GM12878 (cell line): ENCODE results near the gene MSX2. TPM values are rescaled to one million over a fixed set of nuclear protein-coding genes. Genes with fewer than 3 reads are reported as not detected.

ENCODE experiments used
- ATAC-seq: fragments of 200-7000 bp; cut with Tn5 transposase; 3 replicates; pipeline ENCODE4 v1.9.1; 2020; ENCODE audit warnings: mild to moderate bottlenecking, moderate library complexity
- BruUV-seq: library from RNA; stranded (reverse); fragments of 400-500 nt; replicated peaks from 2 replicates; lab custom pipeline; 2021; lab: Mats Ljungman, UMichigan
- CTCF ChIA-PET: fragments of 300-600 bp; sonication (Branson Sonifier 250); formaldehyde crosslinking; extraction: SDS; loops from one replicate; lab custom pipeline; 2021; ENCODE audit warnings: inconsistent platforms; lab: Yijun Ruan, JAX
- POLR2A ChIA-PET: fragments of 350-600 bp; formaldehyde crosslinking; extraction: SDS; loops from one replicate; lab custom pipeline; 2021; ENCODE audit warnings: inconsistent platforms; lab: Charles Lee
- RAD21 ChIA-PET: fragments of 300-600 bp; sonication (Branson Sonifier 250); formaldehyde crosslinking; loops from one replicate; lab custom pipeline; 2023; ENCODE audit warnings: antibody characterized with exemption; ENCODE audit not compliant: unreplicated experiment; lab: Charles Lee
- SMC1A ChIA-PET: fragments of 300-600 bp; sonication (Branson Sonifier 250); formaldehyde crosslinking; loops from one replicate; lab custom pipeline; 2023; ENCODE audit not compliant: unreplicated experiment, uncharacterized antibody; lab: Charles Lee
- DNase-seq: peaks from one replicate; pipeline ENCODE4 v3.0.0-alpha.2; 2011; ENCODE audit warnings: low read depth, low spot score
- FAIRE-seq: peaks from 3 replicates; lab custom pipeline; 2011; peaks lifted over from hg19 to GRCh38; lab: Jason Lieb, UNC
- H2AFZ ChIP-seq: 2 replicates; pipeline ENCODE4 v1.6.0; 2011; ENCODE audit warnings: low read depth, low read length, control low read depth; ENCODE audit not compliant: control insufficient read depth
- H3K27ac ChIP-seq: 2 replicates; pipeline ENCODE4 v1.5.1; 2011; ENCODE audit warnings: control low read depth; ENCODE audit not compliant: control insufficient read depth, insufficient read depth
- H3K27me3 ChIP-seq, 2 experiments: replicated peaks in 1 of 2; 2 replicates each; pipeline versions ENCODE4 v1.6.0 to v1.6.1; 2011; ENCODE audit warnings: low read length in 1 of 2; ENCODE audit not compliant: control insufficient read depth in 2 of 2, insufficient read depth in 2 of 2
- H3K36me3 ChIP-seq, 2 experiments: 2 replicates each; pipeline ENCODE4 v1.5.1; 2011; ENCODE audit warnings: low read length in 1 of 2; ENCODE audit not compliant: control insufficient read depth in 2 of 2, insufficient read depth in 2 of 2
- H3K4me1 ChIP-seq: 2 replicates; pipeline ENCODE4 v1.6.1; 2011; ENCODE audit warnings: mild to moderate bottlenecking, low read length, moderate library complexity, mixed read lengths; ENCODE audit not compliant: control insufficient read depth, insufficient read depth
- H3K4me2 ChIP-seq: 2 replicates; pipeline ENCODE4 v1.6.0; 2011; ENCODE audit warnings: control low read depth; ENCODE audit not compliant: control insufficient read depth, insufficient read depth
- H3K4me3 ChIP-seq: fragments of 200-600 bp; sonication (generic); 2 replicates; pipeline ENCODE4 v1.5.1; 2016
- H3K79me2 ChIP-seq: 2 replicates; pipeline ENCODE4 v1.6.0; 2011; ENCODE audit warnings: low read length; ENCODE audit not compliant: control insufficient read depth, insufficient read depth
- H3K9ac ChIP-seq: 2 replicates; pipeline ENCODE4 v1.8.0; 2011; ENCODE audit warnings: low read length, control low read depth, mixed read lengths; ENCODE audit not compliant: control insufficient read depth, insufficient read depth
- H3K9me3 ChIP-seq: replicated peaks from 3 replicates; pipeline ENCODE4 v1.5.1; 2011; ENCODE audit warnings: mild to moderate bottlenecking, low read length; ENCODE audit not compliant: control insufficient read depth, insufficient read depth
- H4K20me1 ChIP-seq: 2 replicates; pipeline ENCODE4 v1.6.0; 2011; ENCODE audit not compliant: control insufficient read depth, insufficient read depth
- BMI1 ChIP-seq: fragments of 450-650 bp; IDR thresholded peaks from 2 replicates; pipeline ENCODE4 v1.6.1; 2016; ENCODE audit warnings: mild to moderate bottlenecking, moderate library complexity, borderline replicate concordance
- CBFB ChIP-seq: IDR thresholded peaks from 2 replicates; pipeline ENCODE4 v1.6.1; 2016; ENCODE audit warnings: antibody characterized with exemption, low read depth
- HDGF ChIP-seq: fragments of 450-650 bp; IDR thresholded peaks from 2 replicates; pipeline ENCODE4 v1.6.1; 2016; ENCODE audit warnings: antibody characterized with exemption
- LARP7 ChIP-seq: fragments of 450-650 bp; IDR thresholded peaks from 2 replicates; pipeline ENCODE4 v1.6.1; 2017; ENCODE audit warnings: mild to moderate bottlenecking
- NFIC ChIP-seq: IDR thresholded peaks from 2 replicates; pipeline ENCODE4 v1.6.1; 2012; ENCODE audit warnings: low read depth, mild to moderate bottlenecking, inconsistent platforms, low read length, moderate library complexity
- POLR2A ChIP-seq: IDR thresholded peaks from 2 replicates; pipeline ENCODE4 v1.6.1; 2011; ENCODE audit warnings: low read depth, mild to moderate bottlenecking, low read length
- POLR2AphosphoS5 ChIP-seq: IDR thresholded peaks from 2 replicates; pipeline ENCODE4 v1.6.1; 2011; ENCODE audit warnings: mild to moderate bottlenecking, low read length, inconsistent platforms
- RBBP5 ChIP-seq: fragments of 200-600 bp; sonication (generic); conservative IDR thresholded peaks from 2 replicates; pipeline ENCODE4 v1.6.1; 2016
- RUNX3 ChIP-seq: IDR thresholded peaks from 2 replicates; pipeline ENCODE4 v1.6.1; 2012; ENCODE audit warnings: low read length, inconsistent platforms
- SPI1 ChIP-seq: IDR thresholded peaks from 2 replicates; pipeline ENCODE4 v1.6.1; 2011; ENCODE audit warnings: low read depth, mild to moderate bottlenecking, low read length, moderate library complexity, borderline replicate concordance; ENCODE audit not compliant: insufficient read depth
- SREBF2 ChIP-seq: IDR thresholded peaks from 2 replicates; pipeline ENCODE4 v1.6.1; 2012; ENCODE audit warnings: mild to moderate bottlenecking, low read length
- TBL1XR1 ChIP-seq: IDR thresholded peaks from 2 replicates; pipeline ENCODE4 v1.6.1; 2012; ENCODE audit warnings: low read depth, low read length, improper control_type of control experiment
- TCF12 ChIP-seq: IDR thresholded peaks from 2 replicates; pipeline ENCODE4 v1.6.1; 2011; ENCODE audit warnings: low read depth, mild to moderate bottlenecking, low read length
- ZBED1 ChIP-seq: IDR thresholded peaks from 2 replicates; pipeline ENCODE4 v1.6.1; 2016; ENCODE audit warnings: borderline replicate concordance
- WGBS: methylation state at CpG from one replicate; pipeline ENCODE4 v1.1.6; 2016; ENCODE audit warnings: low lambda C conversion rate; ENCODE audit not compliant: insufficient replicate concordance, insufficient coverage; ENCODE audit errors: missing lambda C conversion rate; 5-methylcytosine and 5-hydroxymethylcytosine counted together
- in situ Hi-C: fragments of 300-500 bp; cut with MboI; formaldehyde crosslinking; loops from 9 replicates; pipeline ENCODE4 v1.14.3; 2018; ENCODE audit warnings: mixed read lengths
- intact Hi-C: fragments of 100-400 bp; cut with micrococcal nuclease; formaldehyde crosslinking; loops from one replicate; pipeline ENCODE4 v1.14.2; 2022; ENCODE audit not compliant: unreplicated experiment
- polyA plus RNA-seq, 11 experiments: library from polyadenylated mRNA; depleted of rRNA in 4 of 11; unstranded in 6 of 11; stranded (reverse) in 5 of 11; fragments of >200 nt; fragmentation: Nextera tagmentation in 4 of 11; fragmentation: Illumina TruSeq in 1 of 11; extraction: Ambion mirVana in 4 of 11; extraction: Trizol in 1 of 11; gene quantifications; 1 replicate in 1 of 11; 2 replicates in 10 of 11; pipeline versions ENCODE4 v1.2.1 to v1.2.3, GENCODE V29; 2011 to 2016; ENCODE audit warnings: inconsistent platforms in 2 of 11, missing spikeins in 2 of 11, low read depth in 1 of 11
- total RNA-seq, 4 experiments: library from RNA; depleted of rRNA in 3 of 4; stranded (reverse); fragments of >200 nt in 3 of 4; fragmentation: Illumina TruSeq in 1 of 4; extraction: Trizol in 1 of 4; gene quantifications; 2 replicates each; pipeline versions ENCODE4 v1.2.1 to v1.2.3, GENCODE V29; 2013 to 2021
- TF ChIP-seq, protein P1 (sequence below): fragments of 450-650 bp; IDR thresholded peaks from 2 replicates; pipeline ENCODE4 v1.6.1; 2017; ENCODE audit warnings: mild to moderate bottlenecking, moderate library complexity
- TF ChIP-seq, protein P2 (sequence below): fragments of 450-650 bp; IDR thresholded peaks from 2 replicates; pipeline ENCODE4 v1.6.1; 2017; ENCODE audit warnings: low read depth, mild to moderate bottlenecking, moderate library complexity
- TF ChIP-seq, protein P3 (sequence below): IDR thresholded peaks from 2 replicates; pipeline ENCODE4 v1.6.1; 2012; ENCODE audit warnings: low read depth, low read length, improper control_type of control experiment
- TF ChIP-seq, protein P4 (sequence below): IDR thresholded peaks from 2 replicates; pipeline ENCODE4 v1.6.1; 2011; ENCODE audit warnings: low read depth, mild to moderate bottlenecking, low read length, moderate library complexity, borderline replicate concordance; ENCODE audit errors: extremely low read depth

MSX2 gene
- total and polyA plus RNA-seq, 10 of the 15 experiments (the other 5 are each of a cell fraction or from before 2014, with no cell fraction given): not detected

DNA sequence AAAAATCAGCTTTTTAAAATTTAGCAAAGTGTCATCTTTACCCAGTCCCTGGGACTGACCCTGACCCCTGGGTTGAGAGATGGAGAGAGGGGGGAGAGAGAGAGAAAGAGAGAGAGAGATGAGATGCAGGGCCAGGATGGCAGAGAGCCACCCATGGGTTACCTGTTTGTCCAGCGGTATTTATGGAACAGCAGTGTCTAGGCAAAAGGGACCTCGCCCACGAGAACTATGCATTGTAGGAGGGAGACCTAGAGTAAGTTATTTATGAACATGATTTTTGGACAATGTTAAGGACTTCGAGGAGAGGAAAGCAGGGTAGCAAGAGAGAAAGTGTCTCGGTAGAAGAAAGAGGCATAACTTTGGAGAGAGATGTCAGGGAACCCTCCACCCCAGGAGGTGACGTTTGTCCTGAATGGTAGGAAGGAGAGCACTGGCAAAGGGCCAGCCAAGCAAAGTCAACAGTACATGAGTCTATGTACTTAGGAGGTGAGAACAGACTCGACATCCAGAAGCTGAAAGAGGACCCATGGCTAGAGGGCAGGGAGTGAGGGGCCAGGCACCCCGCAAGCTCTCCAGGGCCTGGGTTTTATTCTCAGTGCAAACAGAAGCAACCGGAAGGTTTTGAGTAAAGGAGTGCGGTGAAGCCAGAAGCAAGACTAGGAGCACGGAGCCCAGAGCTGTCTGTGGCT is 30.5 kb upstream of the MSX2 start (continued):
- TF ChIP-seq, protein P1, sequence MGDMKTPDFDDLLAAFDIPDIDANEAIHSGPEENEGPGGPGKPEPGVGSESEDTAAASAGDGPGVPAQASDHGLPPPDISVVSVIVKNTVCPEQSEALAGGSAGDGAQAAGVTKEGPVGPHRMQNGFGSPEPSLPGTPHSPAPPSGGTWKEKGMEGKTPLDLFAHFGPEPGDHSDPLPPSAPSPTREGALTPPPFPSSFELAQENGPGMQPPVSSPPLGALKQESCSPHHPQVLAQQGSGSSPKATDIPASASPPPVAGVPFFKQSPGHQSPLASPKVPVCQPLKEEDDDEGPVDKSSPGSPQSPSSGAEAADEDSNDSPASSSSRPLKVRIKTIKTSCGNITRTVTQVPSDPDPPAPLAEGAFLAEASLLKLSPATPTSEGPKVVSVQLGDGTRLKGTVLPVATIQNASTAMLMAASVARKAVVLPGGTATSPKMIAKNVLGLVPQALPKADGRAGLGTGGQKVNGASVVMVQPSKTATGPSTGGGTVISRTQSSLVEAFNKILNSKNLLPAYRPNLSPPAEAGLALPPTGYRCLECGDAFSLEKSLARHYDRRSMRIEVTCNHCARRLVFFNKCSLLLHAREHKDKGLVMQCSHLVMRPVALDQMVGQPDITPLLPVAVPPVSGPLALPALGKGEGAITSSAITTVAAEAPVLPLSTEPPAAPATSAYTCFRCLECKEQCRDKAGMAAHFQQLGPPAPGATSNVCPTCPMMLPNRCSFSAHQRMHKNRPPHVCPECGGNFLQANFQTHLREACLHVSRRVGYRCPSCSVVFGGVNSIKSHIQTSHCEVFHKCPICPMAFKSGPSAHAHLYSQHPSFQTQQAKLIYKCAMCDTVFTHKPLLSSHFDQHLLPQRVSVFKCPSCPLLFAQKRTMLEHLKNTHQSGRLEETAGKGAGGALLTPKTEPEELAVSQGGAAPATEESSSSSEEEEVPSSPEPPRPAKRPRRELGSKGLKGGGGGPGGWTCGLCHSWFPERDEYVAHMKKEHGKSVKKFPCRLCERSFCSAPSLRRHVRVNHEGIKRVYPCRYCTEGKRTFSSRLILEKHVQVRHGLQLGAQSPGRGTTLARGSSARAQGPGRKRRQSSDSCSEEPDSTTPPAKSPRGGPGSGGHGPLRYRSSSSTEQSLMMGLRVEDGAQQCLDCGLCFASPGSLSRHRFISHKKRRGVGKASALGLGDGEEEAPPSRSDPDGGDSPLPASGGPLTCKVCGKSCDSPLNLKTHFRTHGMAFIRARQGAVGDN: no peak
- no peak for TF ChIP-seq LARP7
- no peak for TF ChIP-seq RBBP5

DNA sequence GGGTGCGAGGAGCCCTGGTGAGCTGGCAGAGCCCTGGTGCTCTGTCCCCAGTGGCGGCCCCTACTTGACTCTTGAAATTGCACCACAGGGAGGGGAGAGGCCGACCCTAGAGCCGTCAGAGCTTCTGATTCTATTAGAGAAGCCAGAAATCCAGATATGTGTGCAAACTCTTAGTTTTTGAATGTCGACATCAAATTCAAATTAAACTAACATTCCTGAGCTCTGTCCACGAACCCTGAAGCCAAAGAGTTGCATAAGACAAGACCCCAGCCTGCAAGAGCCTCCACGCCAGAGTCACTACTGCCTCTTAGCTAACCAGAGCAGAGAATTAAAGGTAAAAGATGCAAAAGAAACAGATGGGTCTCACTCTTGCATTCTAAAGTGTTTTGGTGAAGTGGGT is 29.8 kb upstream of the MSX2 start:
- in situ Hi-C loops: no loop called here
- TF ChIP-seq TBL1XR1 (no peak), CBFB (no peak), HDGF (no peak), POLR2AphosphoS5 (no peak), BMI1 (no peak), RUNX3 (no peak), POLR2A (no peak), NFIC (no peak), SPI1 (no peak), SREBF2 (no peak), TCF12 (no peak), ZBED1 (no peak)
- TF ChIP-seq, protein P2, sequence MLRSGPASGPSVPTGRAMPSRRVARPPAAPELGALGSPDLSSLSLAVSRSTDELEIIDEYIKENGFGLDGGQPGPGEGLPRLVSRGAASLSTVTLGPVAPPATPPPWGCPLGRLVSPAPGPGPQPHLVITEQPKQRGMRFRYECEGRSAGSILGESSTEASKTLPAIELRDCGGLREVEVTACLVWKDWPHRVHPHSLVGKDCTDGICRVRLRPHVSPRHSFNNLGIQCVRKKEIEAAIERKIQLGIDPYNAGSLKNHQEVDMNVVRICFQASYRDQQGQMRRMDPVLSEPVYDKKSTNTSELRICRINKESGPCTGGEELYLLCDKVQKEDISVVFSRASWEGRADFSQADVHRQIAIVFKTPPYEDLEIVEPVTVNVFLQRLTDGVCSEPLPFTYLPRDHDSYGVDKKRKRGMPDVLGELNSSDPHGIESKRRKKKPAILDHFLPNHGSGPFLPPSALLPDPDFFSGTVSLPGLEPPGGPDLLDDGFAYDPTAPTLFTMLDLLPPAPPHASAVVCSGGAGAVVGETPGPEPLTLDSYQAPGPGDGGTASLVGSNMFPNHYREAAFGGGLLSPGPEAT: no peak
- TF ChIP-seq, protein P3, sequence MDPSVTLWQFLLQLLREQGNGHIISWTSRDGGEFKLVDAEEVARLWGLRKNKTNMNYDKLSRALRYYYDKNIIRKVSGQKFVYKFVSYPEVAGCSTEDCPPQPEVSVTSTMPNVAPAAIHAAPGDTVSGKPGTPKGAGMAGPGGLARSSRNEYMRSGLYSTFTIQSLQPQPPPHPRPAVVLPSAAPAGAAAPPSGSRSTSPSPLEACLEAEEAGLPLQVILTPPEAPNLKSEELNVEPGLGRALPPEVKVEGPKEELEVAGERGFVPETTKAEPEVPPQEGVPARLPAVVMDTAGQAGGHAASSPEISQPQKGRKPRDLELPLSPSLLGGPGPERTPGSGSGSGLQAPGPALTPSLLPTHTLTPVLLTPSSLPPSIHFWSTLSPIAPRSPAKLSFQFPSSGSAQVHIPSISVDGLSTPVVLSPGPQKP: no peak
- TF ChIP-seq, protein P4, sequence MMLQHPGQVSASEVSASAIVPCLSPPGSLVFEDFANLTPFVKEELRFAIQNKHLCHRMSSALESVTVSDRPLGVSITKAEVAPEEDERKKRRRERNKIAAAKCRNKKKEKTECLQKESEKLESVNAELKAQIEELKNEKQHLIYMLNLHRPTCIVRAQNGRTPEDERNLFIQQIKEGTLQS: no peak

More for the DNA sequence above, 29.8 kb upstream of the MSX2 start:
- 19% methylated on average over 7 of the region's 7 CpGs for WGBS
- Histone ChIP-seq H2AFZ (no peak overlapping the region), H4K20me1 (no peaks in the 10 kb centered on the region), H3K9ac (no peak overlapping the region), H3K36me3 (no peaks in the 10 kb centered on the region), H3K9me3 (no peaks in the 10 kb centered on the region), H3K4me3 (no peak overlapping the region), H3K4me1 (no peaks in the 10 kb centered on the region), H3K79me2 (no peaks in the 10 kb centered on the region), H3K27me3 (peaks cover 3 to 8% of the 10 kb centered on the region in 2 experiments; a peak in 3 of 4 replicates), H3K27ac (no peak overlapping the region), H3K4me2 (no peak overlapping the region)
- RAD21 ChIA-PET: no interaction called here
- DNase-seq (no peak), FAIRE-seq (no peak), ATAC-seq (no peak)
- POLR2A ChIA-PET: no interaction called here
- intact Hi-C loops: no loop called here
- SMC1A ChIA-PET: no interaction called here
- CTCF ChIA-PET: no interaction called here
- no TSS peak for BruUV-seq
